ENCODE data around the gene EP400.

EP400 gene

GRCh38 chr12:132065203-132065602, 115.5 kb downstream of the EP400 start:
- no peak for TF ChIP-seq CTCF (IDR thresholded peaks at IDR 0.05; ENCODE audit: low read depth, low read length)
- in situ Hi-C loops (cut with HindIII; ENCODE audit: low sequenced_read_pairs), result no loop called here
- H3K4me3 ChIP-seq (ENCODE audit: low read depth, low read length), result no peak overlapping the region
- DNase-seq (ENCODE audit: low read depth, low spot score), result no peak

- no peak for DNase-seq (ENCODE audit: low read depth, low spot score)
- no peak overlapping the region for H3K4me3 ChIP-seq (ENCODE audit: low read depth, low read length)
- TF ChIP-seq CTCF (IDR thresholded peaks at IDR 0.05; ENCODE audit: low read depth, low read length), result no peak
- in situ Hi-C loops (cut with HindIII; ENCODE audit: low sequenced_read_pairs), result no loop called here
These were observed 116.0 kb downstream of the EP400 start for GRCh38 chr12:132065609-132066344.

GRCh38 chr12:132066345-132066685, 116.6 kb downstream of the EP400 start:
- TF ChIP-seq CTCF (IDR thresholded peaks at IDR 0.05; ENCODE audit: low read depth, low read length), result no peak
- H3K4me3 ChIP-seq (ENCODE audit: low read depth, low read length), result no peak overlapping the region
- DNase-seq (ENCODE audit: low read depth, low spot score), result no peak
- in situ Hi-C loops (cut with HindIII; ENCODE audit: low sequenced_read_pairs), result no loop called here

- DNase-seq (ENCODE audit: low read depth, low spot score), result no peak
- in situ Hi-C loops (cut with HindIII; ENCODE audit: low sequenced_read_pairs), result no loop called here
- no peak for TF ChIP-seq CTCF (IDR thresholded peaks at IDR 0.05; ENCODE audit: low read depth, low read length)
- no peak overlapping the region for H3K4me3 ChIP-seq (ENCODE audit: low read depth, low read length)
These were observed 117.0 kb downstream of the EP400 start for GRCh38 chr12:132066749-132067148.

- TF ChIP-seq CTCF (IDR thresholded peaks at IDR 0.05; ENCODE audit: low read depth, low read length), result no peak
- no peak overlapping the region for H3K4me3 ChIP-seq (ENCODE audit: low read depth, low read length)
- DNase-seq (ENCODE audit: low read depth, low spot score), result peak; percentile 33
- in situ Hi-C loops (cut with HindIII; ENCODE audit: low sequenced_read_pairs), result no loop called here
These were observed 117.4 kb downstream of the EP400 start for GRCh38 chr12:132067182-132067581.

GRCh38 chr12:132068250-132068649, 118.5 kb downstream of the EP400 start:
- no peak for DNase-seq (ENCODE audit: low read depth, low spot score)
- TF ChIP-seq CTCF (IDR thresholded peaks at IDR 0.05; ENCODE audit: low read depth, low read length), result no peak
- no peak overlapping the region for H3K4me3 ChIP-seq (ENCODE audit: low read depth, low read length)
- in situ Hi-C loops (cut with HindIII; ENCODE audit: low sequenced_read_pairs), result no loop called here
